CD4-positive, alpha-beta T cell treated with Interleukin-6 for 4 hours (primary cell): ENCODE measurements around the gene FXYD1.
"Not testable (repeated sequence)": the region's sequence is repeated elsewhere in the genome, so short reads cannot be mapped to it uniquely, and the experiment has no call there.

Source experiments
- DNase-seq: peaks from one replicate; pipeline ENCODE4 v3.0.0-alpha.2; 2020; ENCODE audit warnings: mixed read lengths

Gene FXYD1

GRCh38 chr19:35138305-35138892, at the start of gene FXYD1:
FXYD1 (plus strand) TSS chr19:35138824; CDS start chr19:35140080, 1,256 bp downstream.
- DNase-seq: no peak

DNA sequence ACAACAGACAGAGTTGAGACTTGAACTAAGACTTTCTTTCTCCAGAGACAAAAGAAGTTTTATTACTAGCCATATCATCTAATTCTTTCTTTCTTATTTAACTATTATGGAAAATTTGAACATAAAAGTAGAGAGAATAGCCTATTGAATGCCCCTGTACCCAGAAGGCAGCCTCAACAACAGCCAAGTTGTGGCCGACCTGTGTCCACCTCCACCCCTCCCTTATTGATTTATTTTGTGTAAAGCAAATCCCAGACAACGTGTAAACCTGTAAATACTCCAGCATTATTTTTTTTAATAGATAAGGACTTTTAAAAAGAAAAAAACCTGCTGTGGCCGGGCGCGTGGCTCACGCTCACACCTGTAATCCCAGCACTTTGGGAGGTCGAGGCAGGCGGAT, 49.1 kb upstream of the FXYD1 start:
- no peak for DNase-seq

DNA sequence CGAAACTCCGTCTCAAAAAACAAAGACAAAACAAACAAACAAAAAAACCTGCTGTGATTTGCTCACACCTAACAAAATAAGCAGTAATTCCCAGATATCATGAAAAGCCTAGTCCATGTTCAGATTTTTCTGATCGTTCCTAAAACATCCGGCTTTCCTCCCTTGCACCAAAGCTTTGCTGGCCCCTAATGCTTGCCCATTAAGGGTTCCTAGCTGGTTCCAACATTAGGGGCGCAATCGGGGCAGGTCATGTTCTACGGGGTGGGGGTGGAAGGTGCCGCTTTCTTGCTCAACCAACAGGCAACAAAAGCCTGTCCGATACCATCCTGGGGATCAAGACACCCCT, 48.5 kb upstream of the FXYD1 start:
- no peak for DNase-seq

DNA sequence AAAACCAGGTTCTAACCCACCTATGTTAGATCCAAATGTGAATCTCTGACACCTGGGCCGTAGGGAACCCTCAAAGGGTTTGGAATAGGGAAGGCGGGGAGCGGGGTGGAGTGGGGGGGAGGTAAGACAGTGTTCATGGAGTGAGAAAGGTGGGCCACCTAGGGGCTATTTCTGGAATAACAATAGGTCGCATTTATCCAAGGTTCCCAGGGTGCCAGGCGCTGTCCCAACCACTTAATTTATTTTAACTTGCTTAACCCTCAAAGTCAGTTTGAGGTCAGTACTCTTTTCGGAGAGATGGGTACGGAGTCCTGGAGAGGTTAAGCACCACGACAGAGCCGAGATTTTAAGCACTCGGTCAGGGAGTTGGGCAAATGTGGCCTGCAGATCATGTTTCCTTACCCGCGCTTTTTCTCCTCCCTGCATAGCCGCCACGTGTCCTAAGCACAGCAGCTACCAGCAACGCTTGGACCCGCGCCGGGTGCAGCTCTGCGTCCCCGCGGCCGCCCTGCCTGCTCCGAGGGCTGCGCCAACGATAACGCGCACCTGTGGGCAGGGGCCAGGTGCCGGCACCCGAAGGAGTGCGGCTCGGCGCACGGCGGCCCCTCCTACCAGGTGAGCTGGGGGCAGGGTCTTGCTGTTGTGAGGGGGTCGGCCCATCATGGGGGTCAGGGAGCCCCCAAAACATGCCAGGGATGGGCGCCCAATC, 48.0 kb upstream of the FXYD1 start:
- DNase-seq: peak; percentile 57

GRCh38 chr19:35093430-35093829, 45.2 kb upstream of the FXYD1 start:
- DNase-seq: no peak

- DNase-seq: no peak
These were observed 44.5 kb upstream of the FXYD1 start for GRCh38 chr19:35093941-35094647.

DNA sequence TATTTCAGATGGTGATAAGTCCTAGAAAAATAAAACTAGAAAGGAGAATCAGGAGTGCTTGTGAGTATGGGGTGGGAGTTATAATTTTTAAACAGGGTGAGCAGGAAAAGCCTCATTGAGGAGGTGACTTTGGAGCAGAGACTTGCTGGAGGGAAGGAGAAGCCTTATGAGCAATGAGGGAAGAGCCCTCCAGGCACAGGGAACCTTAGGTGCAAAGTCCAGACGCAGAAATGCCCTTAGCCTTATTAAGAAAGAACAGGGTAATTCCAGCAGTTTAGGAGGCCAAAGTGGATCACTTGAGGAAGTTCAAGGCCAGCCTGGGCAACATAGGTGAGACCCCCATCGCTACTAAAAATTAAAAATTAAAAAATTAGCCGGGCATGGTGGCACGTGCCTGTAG, 44.0 kb upstream of the FXYD1 start:
- no peak for DNase-seq

- DNase-seq: no peak
These were observed 42.8 kb upstream of the FXYD1 start for GRCh38 chr19:35095667-35096368.

GRCh38 chr19:35098413-35099049, 40.1 kb upstream of the FXYD1 start:
- DNase-seq: no peak

- DNase-seq: no peak
These were observed 39.3 kb upstream of the FXYD1 start for GRCh38 chr19:35099155-35099896.

DNA sequence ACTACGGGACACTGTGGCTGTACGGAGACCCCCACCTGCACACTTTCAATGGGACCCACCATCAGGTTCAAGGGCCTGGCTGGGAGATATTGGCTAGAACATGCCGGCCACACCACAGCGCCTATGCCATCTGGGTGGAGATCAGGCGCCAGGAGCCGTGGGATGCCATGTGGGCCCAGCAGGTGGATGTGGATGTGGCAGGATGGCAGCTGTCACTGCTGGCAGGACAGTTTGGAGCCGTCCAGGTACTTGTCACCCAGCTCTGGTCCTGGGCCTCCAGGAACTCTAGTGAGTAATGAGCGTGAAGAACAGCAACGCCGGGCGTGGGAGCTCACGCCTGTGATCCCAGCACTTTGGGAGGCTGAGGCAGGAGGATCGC, 38.7 kb upstream of the FXYD1 start:
- DNase-seq: no peak

DNA sequence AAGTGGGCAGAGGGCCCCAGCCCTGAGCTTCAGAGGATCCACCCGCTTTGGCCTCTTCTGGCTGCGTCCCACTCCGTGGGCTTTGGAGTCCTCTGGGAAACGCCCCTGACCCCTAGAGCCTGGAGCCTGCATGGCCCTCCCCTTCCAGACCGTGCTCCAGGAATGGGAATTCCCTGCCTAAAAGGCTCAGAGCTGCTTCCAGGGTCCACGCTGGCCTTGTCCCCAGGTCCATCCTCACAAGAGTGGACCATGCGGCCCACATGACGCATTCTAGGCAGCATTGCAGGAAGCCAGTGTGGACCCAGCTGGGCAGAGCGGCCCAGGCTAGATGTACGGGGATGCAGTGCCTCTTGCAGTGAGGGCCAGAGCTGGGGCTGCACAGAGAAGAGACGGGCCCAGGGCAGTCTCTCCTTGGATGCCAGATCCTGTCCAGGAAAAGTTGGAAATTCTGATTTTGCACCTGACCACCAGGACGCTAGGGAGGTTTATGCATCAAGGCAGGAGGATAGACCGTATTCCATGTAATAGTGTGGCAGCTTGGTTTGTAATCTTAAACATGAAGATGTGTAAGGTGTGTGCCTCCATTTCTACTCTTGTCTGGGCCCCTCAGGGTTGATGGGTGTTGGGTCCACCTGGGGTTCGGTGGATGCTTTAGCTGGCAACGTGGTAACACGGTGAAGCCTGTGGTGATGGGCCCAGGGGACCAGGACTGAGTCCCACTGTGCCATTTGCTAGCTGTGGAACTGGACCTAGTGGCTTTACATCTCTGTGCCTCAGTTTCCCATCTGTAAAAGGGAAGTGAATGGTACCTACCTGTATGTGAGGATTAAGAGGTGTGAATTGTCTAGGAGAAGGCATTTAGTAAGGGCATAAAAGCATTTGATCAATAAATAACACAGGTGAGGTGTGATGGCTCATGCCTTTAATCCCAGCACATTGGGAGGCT, 37.8 kb upstream of the FXYD1 start:
- no peak for DNase-seq

DNA sequence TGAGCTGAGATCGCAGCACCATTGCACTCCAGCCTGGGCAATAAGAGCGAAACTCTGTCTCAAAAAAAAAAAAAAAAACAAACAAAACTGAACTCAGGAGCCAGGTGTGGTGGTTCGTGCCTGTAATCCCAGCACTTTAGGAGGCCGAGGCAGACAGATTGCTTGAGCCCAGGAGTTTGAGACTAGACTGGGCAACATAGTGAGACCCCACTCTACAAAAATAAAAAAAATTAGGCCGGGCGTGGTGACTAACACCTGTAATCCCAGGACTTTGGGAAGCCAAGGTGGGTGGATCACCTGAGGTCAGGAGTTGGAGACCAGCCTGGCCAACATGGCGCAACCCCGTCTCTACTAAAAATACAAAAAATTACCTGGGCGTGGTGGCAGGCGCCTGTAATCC, 36.7 kb upstream of the FXYD1 start:
- DNase-seq: not testable (repeated sequence)

- not testable (repeated sequence) for DNase-seq
These were observed 35.0 kb upstream of the FXYD1 start for GRCh38 chr19:35103614-35104013.

GRCh38 chr19:35104361-35104760, 34.3 kb upstream of the FXYD1 start:
- DNase-seq: no peak

DNA sequence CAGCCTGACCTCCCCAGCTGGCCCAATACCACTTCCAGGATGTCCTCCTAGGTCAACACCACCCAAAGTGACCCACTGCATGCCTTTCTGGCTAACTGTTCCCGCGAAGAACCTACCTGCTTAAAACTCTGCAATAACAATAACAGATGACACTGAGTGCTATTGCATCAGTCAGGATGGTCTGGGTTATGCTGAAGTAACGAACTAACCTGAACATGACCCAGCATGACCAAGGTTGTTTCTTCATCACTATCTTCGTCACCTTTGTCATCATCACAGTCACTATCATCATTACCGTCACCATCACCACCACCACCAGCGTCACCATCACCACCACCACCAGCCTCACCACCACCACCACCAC, 33.6 kb upstream of the FXYD1 start:
- no peak for DNase-seq

DNA sequence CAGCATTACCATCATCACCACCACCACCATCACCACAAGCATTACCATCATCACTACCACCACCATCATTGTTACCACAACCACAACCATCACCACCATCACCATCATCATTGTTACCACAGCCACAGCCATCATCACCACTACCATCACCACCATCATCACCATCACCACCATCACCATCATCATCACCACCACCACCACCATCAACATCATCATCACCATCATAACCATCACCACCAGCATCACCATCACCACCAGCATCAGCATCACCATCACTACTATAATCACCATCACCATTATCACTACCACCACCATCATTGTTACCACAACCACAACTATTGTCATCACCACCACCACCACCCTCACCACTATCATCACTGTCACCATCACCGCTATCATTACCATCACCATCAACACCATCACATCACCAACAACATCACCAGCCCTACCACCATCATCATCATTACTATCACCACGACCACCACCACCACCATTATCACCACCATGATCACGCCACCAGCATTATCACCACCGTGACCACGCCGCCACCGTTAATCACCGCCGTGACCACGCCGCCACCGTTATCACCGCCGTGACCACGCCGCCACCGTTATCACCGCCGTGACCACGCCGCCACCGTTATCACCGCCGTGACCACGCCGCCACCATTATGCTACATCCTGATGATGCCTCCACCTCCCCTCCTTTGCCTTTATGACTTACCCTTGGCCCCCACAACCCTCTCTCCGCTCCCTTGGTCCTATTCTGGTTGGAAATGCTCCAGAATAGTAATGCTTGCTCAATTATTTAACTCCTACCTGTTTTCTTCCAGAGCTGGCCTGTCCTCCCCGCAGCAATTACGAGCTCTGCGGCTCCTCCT, 33.0 kb upstream of the FXYD1 start:
- DNase-seq: no peak

- no peak for DNase-seq
These were observed 32.4 kb upstream of the FXYD1 start for GRCh38 chr19:35106291-35106583.

- no peak for DNase-seq
These were observed 31.6 kb upstream of the FXYD1 start for GRCh38 chr19:35106898-35107541.

DNA sequence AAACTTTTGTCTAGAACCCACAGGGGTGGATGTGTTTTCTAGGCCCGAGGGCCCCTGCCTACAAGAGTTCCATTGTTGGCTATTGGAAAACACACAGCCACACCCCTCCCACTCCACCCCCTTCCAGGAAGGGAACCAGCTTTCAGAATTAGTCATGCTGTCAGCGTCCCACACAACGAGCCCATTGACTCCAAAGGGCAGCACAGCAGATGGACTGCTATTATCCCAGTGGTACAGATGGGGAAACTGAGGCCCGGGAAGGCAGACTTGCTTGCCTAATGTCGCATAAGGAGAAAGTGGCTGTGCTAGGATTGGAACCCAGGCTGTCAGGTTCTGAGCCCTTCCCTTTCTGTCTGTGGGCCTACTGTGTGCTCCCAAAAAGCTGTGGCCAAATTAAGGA, 31.1 kb upstream of the FXYD1 start:
- no peak for DNase-seq
